Activated CD8-positive, alpha-beta T cell treated with anti-CD3 and anti-CD28 coated beads for 36 hours (primary cell): ENCODE results near the gene NXF1. TPM values are rescaled to one million over a fixed set of nuclear protein-coding genes. Genes with fewer than 3 reads are reported as not detected.

Experiments
- ATAC-seq: fragments of 200-7000 bp; cut with Tn5 transposase; one replicate; pipeline ENCODE4 v1.10.0; 2021; ENCODE audit warnings: mild to moderate bottlenecking, moderate library complexity
- CTCF ChIA-PET: fragments of 350-600 bp; sonication (Branson Sonifier 250); formaldehyde crosslinking; loops from one replicate; lab custom pipeline; 2021; ENCODE audit warnings: antibody characterized with exemption; lab: Charles Lee
- POLR2A ChIA-PET: fragments of 350-600 bp; sonication (Branson Sonifier 250); formaldehyde crosslinking; loops from one replicate; lab custom pipeline; 2021; ENCODE audit warnings: antibody characterized with exemption; lab: Charles Lee
- DNase-seq: peaks from one replicate; pipeline ENCODE4 v3.0.0-alpha.2; 2020
- H3K27ac Mint-ChIP-seq: one replicate; pipeline ENCODE4 v1.8.0; 2021; ENCODE audit warnings: mild to moderate bottlenecking, mixed read lengths
- H3K27me3 Mint-ChIP-seq: one replicate; pipeline ENCODE4 v1.8.0; 2021; ENCODE audit warnings: mixed read lengths
- H3K36me3 Mint-ChIP-seq: one replicate; pipeline ENCODE4 v1.8.0; 2021; ENCODE audit warnings: low read depth, mixed read lengths
- H3K4me1 Mint-ChIP-seq: one replicate; pipeline ENCODE4 v1.8.0; 2021; ENCODE audit warnings: low read depth, mixed read lengths
- H3K4me3 Mint-ChIP-seq: one replicate; pipeline ENCODE4 v1.8.0; 2021; ENCODE audit warnings: mild to moderate bottlenecking, moderate library complexity, mixed read lengths
- H3K9me3 Mint-ChIP-seq: one replicate; pipeline ENCODE4 v1.8.0; 2021; ENCODE audit warnings: mixed read lengths
- CTCF ChIP-seq: fragments of 200-600 bp; IDR thresholded peaks from one replicate; pipeline ENCODE4 v1.8.0; 2022; ENCODE audit warnings: antibody characterized with exemption, mild to moderate bottlenecking
- intact Hi-C: fragments of 100-400 bp; cut with micrococcal nuclease; formaldehyde crosslinking; loops from one replicate; pipeline ENCODE4 v1.10.0; 2022
- total RNA-seq, 2 experiments: library from RNA; stranded (reverse); gene quantifications; one replicate each; pipeline ENCODE4 v1.2.3, GENCODE V29; 2021

Gene NXF1
- total RNA-seq, 2 experiments from 2014 or later = 80.9 to 90.0 TPM

GRCh38 chr11:62778441-62778840, 26.8 kb downstream of the NXF1 start:
- H3K27ac Mint-ChIP-seq = peak overlapping the region; percentile 85
- intact Hi-C loops = no loop called here
- H3K36me3 Mint-ChIP-seq = peaks cover 18% of the 10 kb centered on the region
- no peaks in the 10 kb centered on the region for H3K9me3 Mint-ChIP-seq
- DNase-seq = no peak
- ChIA-PET CTCF (interaction anchor here (1.9 kb wide), 1 partner anchor 8 kb away, joined by 9 read pairs; no protein-coding TSS in a partner anchor), POLR2A (interaction anchor here (0.6 to 2.1 kb wide), 3 partner anchors 18 to 76 kb away, joined by 3 to 11 read pairs (median 6); no protein-coding TSS in a partner anchor)
- no peak for TF ChIP-seq CTCF
- H3K4me3 Mint-ChIP-seq = no peak overlapping the region
- no peak for ATAC-seq
- H3K4me1 Mint-ChIP-seq = peaks cover 16% of the 10 kb centered on the region
- H3K27me3 Mint-ChIP-seq = no peaks in the 10 kb centered on the region

- POLR2A ChIA-PET = interaction anchor here (1.1 to 4.7 kb wide), 2 partner anchors 64 to 78 kb away, joined by 6 to 23 read pairs; no protein-coding TSS in a partner anchor
- Mint-ChIP-seq H3K36me3 (peaks cover 13% of the 10 kb centered on the region), H3K27ac (peak overlapping the region; percentile 85), H3K9me3 (no peaks in the 10 kb centered on the region), H3K27me3 (no peaks in the 10 kb centered on the region), H3K4me3 (peak overlapping the region; percentile 1), H3K4me1 (peaks cover 16% of the 10 kb centered on the region)
- intact Hi-C loops = no loop called here
- ATAC-seq (peak; percentile 76), DNase-seq (peak; percentile 43)
- TF ChIP-seq CTCF = no peak
- CTCF ChIA-PET = interaction anchor here (1.9 kb wide), 1 partner anchor 9 kb away, joined by 9 read pairs; no protein-coding TSS in a partner anchor
Observed at GRCh38 chr11:62777389-62777788, 27.9 kb downstream of the NXF1 start.

- H3K4me1 Mint-ChIP-seq = peaks cover 18% of the 10 kb centered on the region
- peak overlapping the region; percentile 41 for H3K27ac Mint-ChIP-seq
- no peak for TF ChIP-seq CTCF
- ATAC-seq (no peak), DNase-seq (no peak)
- H3K9me3 Mint-ChIP-seq = no peaks in the 10 kb centered on the region
- intact Hi-C loops = no loop called here
- ChIA-PET CTCF (interaction anchor here (1.4 to 7.4 kb wide), 2 partner anchors 11 to 82 kb away, joined by 3 to 74 read pairs; partner anchors contain the start of gene TMEM179B), POLR2A (interaction anchor here (0.7 to 4.7 kb wide), 6 partner anchors 11 to 111 kb away, joined by 3 to 30 read pairs (median 14); partner anchors contain the start of genes C11orf98, CSKMT, TMEM179B and WDR74)
- peaks cover 12% of the 10 kb centered on the region for H3K36me3 Mint-ChIP-seq
- no peaks in the 10 kb centered on the region for H3K27me3 Mint-ChIP-seq
- no peak overlapping the region for H3K4me3 Mint-ChIP-seq
Observed at GRCh38 chr11:62775646-62776045, 29.6 kb downstream of the NXF1 start.

- ChIA-PET POLR2A (interaction anchor here (0.9 to 4.7 kb wide), 7 partner anchors 12 to 87 kb away, joined by 3 to 30 read pairs (median 7); partner anchors contain the start of genes NXF1, TMEM179B and WDR74), CTCF (interaction anchor here (0.7 to 7.4 kb wide), 2 partner anchors 12 to 16 kb away, joined by 3 to 74 read pairs; partner anchors contain the start of gene TMEM179B)
- Mint-ChIP-seq H3K27me3 (no peaks in the 10 kb centered on the region), H3K4me3 (no peak overlapping the region), H3K27ac (peak overlapping the region; percentile 25), H3K36me3 (peaks cover 12% of the 10 kb centered on the region), H3K4me1 (peaks cover 31% of the 10 kb centered on the region), H3K9me3 (no peaks in the 10 kb centered on the region)
- no peak for TF ChIP-seq CTCF
- ATAC-seq (no peak), DNase-seq (no peak)
- intact Hi-C loops = no loop called here
Observed at GRCh38 chr11:62774407-62774806, 30.8 kb downstream of the NXF1 start.
